ENCODE data around the gene FAM117A. TPM values are rescaled to one million over a fixed set of nuclear protein-coding genes. Genes with fewer than 3 reads are reported as not detected.
A peak's percentile ranks its signal among the peaks of the same experiment; 100 is the strongest.

The FAM117A gene
- total and polyA plus RNA-seq, 7 donors: 0.71 to 5.1 (median 2.1) TPM

DNA sequence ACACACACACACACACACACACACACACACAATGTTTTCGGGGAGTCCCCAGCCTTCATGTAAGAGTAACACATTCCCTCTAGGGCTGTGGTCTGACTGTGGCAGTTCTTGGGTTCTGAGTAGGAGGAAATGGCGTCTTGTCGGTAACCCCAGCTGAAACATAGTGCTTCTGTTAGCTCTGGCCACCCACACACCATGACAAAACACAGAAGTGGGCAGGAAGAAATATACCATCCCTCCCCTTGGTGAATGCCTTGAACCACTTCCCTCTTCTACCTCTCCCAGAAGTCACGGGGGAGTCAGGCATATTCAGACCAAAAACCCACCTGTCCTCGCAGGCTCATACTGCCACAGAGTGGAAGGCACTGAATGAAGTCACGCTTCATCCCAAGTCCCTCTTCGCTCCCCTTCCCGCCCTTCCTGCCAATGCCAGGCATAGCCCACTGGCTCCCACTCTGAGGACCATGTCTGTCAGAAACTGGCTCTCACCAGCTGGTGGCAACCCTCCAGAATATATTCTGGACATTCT is 67.6 kb downstream of the FAM117A start:
- Histone ChIP-seq H3K36me3 (ENCODE audit: insufficient read depth in 1 of 2, low read depth in 1 of 2) (peaks cover 4 to 16% of the 10 kb centered on the region in 2 donors), H3K4me3 (no peak overlapping the region), H3K27me3 (ENCODE audit: insufficient read depth in 3 of 3, low read length in 2 of 3) (no peaks in the 10 kb centered on the region), H3K4me1 (peaks cover 6% of the 10 kb centered on the region), H3K9me3 (no peaks in the 10 kb centered on the region), H3K27ac (peak overlapping the region; percentile 9)
- no peak for DNase-seq
- TF ChIP-seq, protein P1, sequence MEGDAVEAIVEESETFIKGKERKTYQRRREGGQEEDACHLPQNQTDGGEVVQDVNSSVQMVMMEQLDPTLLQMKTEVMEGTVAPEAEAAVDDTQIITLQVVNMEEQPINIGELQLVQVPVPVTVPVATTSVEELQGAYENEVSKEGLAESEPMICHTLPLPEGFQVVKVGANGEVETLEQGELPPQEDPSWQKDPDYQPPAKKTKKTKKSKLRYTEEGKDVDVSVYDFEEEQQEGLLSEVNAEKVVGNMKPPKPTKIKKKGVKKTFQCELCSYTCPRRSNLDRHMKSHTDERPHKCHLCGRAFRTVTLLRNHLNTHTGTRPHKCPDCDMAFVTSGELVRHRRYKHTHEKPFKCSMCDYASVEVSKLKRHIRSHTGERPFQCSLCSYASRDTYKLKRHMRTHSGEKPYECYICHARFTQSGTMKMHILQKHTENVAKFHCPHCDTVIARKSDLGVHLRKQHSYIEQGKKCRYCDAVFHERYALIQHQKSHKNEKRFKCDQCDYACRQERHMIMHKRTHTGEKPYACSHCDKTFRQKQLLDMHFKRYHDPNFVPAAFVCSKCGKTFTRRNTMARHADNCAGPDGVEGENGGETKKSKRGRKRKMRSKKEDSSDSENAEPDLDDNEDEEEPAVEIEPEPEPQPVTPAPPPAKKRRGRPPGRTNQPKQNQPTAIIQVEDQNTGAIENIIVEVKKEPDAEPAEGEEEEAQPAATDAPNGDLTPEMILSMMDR (IDR thresholded peaks at IDR 0.05): no peak
- WGBS, 3 donors: 68 to 82% (median 75%) methylated on average over 8 of the region's 8 CpGs
- intact Hi-C loops (cut with DNase I): loop anchor here in 1 of 2 donors (10.0 kb wide), 1 partner anchor 299 kb away; the partner anchor contains the start of gene DLX3
- no peak for ATAC-seq

DNA sequence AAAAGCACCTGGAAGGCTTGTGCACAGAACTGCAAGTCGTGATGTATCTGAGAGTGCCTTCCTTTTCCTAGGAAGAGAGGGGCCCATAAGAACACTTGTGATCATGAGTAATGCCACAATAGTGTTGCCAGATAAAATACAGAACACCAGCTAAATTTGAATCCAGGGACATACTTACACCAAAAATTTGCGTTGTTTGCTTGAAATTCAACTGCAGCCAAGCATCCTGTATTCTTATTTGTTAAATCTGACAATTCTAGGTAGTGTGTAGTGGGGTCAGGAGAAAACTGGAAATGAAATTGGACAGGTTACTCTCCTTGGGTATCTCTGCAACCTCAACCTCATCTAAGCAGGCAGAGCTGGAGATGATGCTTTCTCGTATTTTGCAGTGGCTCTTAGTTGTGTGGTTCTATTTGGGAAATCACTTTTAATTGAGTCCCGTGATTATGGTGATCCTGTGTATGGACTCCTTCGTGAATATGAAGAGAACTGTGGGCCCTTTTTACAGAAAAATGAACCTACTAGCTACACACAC is 68.2 kb downstream of the FAM117A start:
- no peak overlapping the region for H3K27ac ChIP-seq
- no peak overlapping the region for H3K4me3 ChIP-seq
- H3K27me3 ChIP-seq (ENCODE audit: insufficient read depth in 3 of 3, low read length in 2 of 3): no peaks in the 10 kb centered on the region
- no peaks in the 10 kb centered on the region for H3K9me3 ChIP-seq
- peaks cover 8% of the 10 kb centered on the region for H3K4me1 ChIP-seq
- intact Hi-C loops (cut with DNase I): loop anchor here (1.0 to 10.0 kb wide), 3 partner anchors 121 to 299 kb away; partner anchors contain the start of genes DLX3 (in 1 of the 2) and NXPH3 (in 1 of the 2)
- 53 to 56% (median 55%) methylated on average over 5 of the region's 5 CpGs for WGBS, 3 donors
- TF ChIP-seq, protein P1 (IDR thresholded peaks at IDR 0.05): no peak
- DNase-seq (no peak), ATAC-seq (no peak)
- H3K36me3 ChIP-seq (ENCODE audit: insufficient read depth in 1 of 2, low read depth in 1 of 2): peaks cover 4 to 10% of the 10 kb centered on the region in 2 donors

DNA sequence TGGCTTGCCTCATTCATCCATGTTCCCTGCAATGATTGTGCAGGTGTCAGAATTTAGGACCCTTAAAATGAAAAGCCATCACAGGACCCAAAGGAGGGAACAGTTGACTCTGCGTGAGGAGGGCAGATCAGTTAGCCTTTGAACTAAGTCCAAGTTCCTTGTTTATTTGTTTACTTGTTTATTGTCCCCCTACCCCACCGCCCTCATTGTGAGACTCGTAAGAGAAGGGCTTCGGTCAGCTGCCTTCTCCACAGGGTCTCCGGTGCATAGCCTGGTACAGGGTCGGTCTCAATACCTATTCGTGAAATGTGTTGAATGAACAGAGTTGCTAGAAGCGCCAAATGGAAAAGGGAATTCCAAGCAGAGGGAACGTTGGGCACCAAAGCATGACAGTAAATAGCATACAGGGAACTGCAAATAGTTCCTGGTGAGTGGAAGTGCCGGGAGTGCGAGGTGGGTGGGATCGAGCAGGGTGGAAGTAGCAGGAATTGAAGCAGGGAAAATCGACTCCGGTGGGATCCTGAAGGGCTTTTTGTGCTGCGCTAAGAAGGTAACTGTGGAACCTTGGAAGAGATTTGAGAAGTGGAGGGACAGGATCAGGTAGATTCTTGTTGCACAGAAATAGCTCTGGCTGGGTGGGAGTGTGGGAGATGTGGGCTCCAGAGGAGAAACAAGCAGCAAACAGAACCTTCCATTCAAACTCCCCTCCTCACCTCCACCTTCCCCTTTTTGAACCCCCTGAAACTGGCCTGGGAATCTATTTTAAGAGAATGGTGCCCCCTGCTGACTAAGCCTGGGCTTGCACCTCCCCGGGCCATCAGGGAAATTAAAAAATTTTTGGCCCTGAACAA is 68.9 kb downstream of the FAM117A start:
- ATAC-seq (peak; percentile 42 to 48 (median 45)), DNase-seq (peak; percentile 48 to 64)
- peaks cover 0 to 3% of the 10 kb centered on the region in 2 donors for H3K36me3 ChIP-seq (ENCODE audit: insufficient read depth in 1 of 2, low read depth in 1 of 2)
- TF ChIP-seq, protein P1 (IDR thresholded peaks at IDR 0.05): peak; percentile 89
- WGBS, 3 donors: 29 to 32% (median 30%) methylated on average over 16 of the region's 16 CpGs
- no peaks in the 10 kb centered on the region for H3K27me3 ChIP-seq (ENCODE audit: insufficient read depth in 3 of 3, low read length in 2 of 3)
- no peak overlapping the region for H3K4me3 ChIP-seq
- no peaks in the 10 kb centered on the region for H3K9me3 ChIP-seq
- peaks cover 8% of the 10 kb centered on the region for H3K4me1 ChIP-seq
- intact Hi-C loops (cut with DNase I): loop anchor here (1.0 to 10.0 kb wide), 3 partner anchors 120 to 300 kb away; partner anchors contain the start of genes DLX3 (in 1 of the 2) and NXPH3 (in 1 of the 2)
- H3K27ac ChIP-seq: no peak overlapping the region

DNA sequence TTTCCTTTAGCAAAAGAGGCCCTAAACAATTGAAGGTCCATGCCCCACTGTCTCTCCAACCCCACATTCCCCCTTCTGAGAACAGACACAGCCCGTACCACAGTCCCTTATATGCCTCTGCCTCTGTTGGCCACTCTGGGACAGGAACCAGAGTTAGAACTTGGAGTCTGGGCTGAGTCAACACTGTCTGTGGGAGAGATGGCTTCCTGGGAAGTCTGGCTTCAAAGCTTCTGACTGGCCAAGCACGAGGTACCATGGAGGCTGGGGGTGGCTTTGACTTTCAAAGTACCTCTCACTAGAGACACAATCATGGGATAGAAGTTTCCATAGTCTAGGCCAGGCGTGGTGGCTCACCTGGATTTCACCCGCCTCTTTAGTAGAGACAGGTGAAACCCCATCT is 71.2 kb downstream of the FAM117A start:
- Histone ChIP-seq H3K9me3 (no peaks in the 10 kb centered on the region), H3K4me3 (no peak overlapping the region), H3K4me1 (peaks cover 11% of the 10 kb centered on the region), H3K27me3 (ENCODE audit: insufficient read depth in 3 of 3, low read length in 2 of 3) (no peaks in the 10 kb centered on the region), H3K36me3 (ENCODE audit: insufficient read depth in 1 of 2, low read depth in 1 of 2) (no peaks in the 10 kb centered on the region), H3K27ac (peak overlapping the region; percentile 16)
- ATAC-seq (no peak), DNase-seq (no peak)
- intact Hi-C loops (cut with DNase I): loop anchor here in 1 of 2 donors (10.0 kb wide), 1 partner anchor 302 kb away; the partner anchor contains the start of gene DLX3
- TF ChIP-seq, protein P1 (IDR thresholded peaks at IDR 0.05): no peak
- 90 to 99% (median 94%) methylated on average over 4 of the region's 4 CpGs for WGBS, 3 donors

All from psoas muscle (tissue), 8 donors.